Measurements from ENCODE around the gene B4GALT5. TPM values are rescaled to one million over a fixed set of nuclear protein-coding genes. Genes with fewer than 3 reads are reported as not detected.

B4GALT5 gene
- total and polyA plus RNA-seq, 7 experiments from 2014 or later, result 0.14 to 23.1 (median 3.6) TPM

DNA sequence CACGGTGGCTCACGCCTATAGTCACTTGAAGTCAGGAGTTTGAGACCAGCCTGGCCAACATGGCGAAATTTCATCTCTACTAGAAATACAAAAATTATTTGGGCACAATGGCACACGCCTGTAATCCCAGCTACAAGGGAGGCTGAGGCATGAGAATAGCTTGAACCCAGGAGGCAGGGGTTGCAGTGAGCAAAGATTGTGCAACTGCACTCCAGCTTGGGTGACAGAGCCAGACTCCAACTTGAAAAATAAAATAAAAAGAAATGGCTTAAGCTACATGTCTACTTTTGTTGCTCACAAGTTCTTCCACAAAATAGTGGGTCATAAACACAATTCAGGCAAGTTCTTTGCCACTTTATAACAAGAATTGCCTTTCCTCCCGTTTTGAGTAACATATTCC, 27.1 kb upstream of the B4GALT5 start:
- no peaks in the 10 kb centered on the region for H3K9me3 ChIP-seq (ENCODE audit: control insufficient read depth in 2 of 3, low read length in 3 of 3)
- intact Hi-C loops (cut with micrococcal nuclease), result no loop called here
- no peak overlapping the region for H3K4me3 ChIP-seq (ENCODE audit: low read length)
- H3K9me3 Mint-ChIP-seq, result no peaks in the 10 kb centered on the region
- CTCF ChIA-PET, result interaction anchor here (0.7 kb wide), 1 partner anchor 248 kb away, joined by 4 read pairs; no protein-coding TSS in a partner anchor
- peaks cover 5 to 43% (median 6%) of the 10 kb centered on the region in 5 donors for H3K27me3 Mint-ChIP-seq
- H3K4me3 Mint-ChIP-seq, result no peak overlapping the region
- H3K36me3 Mint-ChIP-seq, result no peaks in the 10 kb centered on the region
- no peaks in the 10 kb centered on the region for H3K27me3 ChIP-seq (ENCODE audit: control insufficient read depth in 2 of 2, insufficient read depth in 2 of 2, low read length in 2 of 2)
- DNase-seq (no peak), ATAC-seq (no peak)
- H3K27ac Mint-ChIP-seq, result no peak overlapping the region
- H3K4me1 Mint-ChIP-seq, result no peaks in the 10 kb centered on the region
- no peaks in the 10 kb centered on the region for H3K36me3 ChIP-seq (ENCODE audit: control insufficient read depth in 2 of 3, insufficient read depth in 3 of 3, low read length in 3 of 3)
- H3K27ac ChIP-seq (ENCODE audit: low read depth, low read length), result no peak overlapping the region
- no peaks in the 10 kb centered on the region for H3K4me1 ChIP-seq (ENCODE audit: control insufficient read depth in 2 of 2, insufficient read depth in 2 of 2, low read length in 2 of 2)
- POLR2A ChIA-PET, result no interaction called here

DNA sequence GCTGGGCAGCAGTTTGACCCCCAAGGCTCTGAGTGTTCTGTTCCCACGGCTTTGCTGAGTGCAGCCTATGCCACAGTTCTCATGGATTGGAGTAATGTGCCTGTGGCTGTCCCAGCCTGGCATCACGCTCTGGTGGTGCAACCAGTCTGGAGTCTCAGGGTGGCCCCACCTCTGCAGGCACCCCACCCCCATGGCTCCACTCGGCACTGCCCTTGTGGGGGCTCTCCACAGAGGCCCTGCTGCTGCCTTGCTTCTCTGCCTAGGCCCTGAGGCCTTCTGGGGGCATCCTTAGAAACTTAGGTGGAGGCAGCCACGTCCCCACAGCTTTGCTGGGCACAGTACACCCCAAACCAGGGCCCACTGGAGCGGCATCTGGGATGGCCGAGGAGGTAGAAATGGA, 25.4 kb upstream of the B4GALT5 start:
- Histone ChIP-seq H3K4me3 (ENCODE audit: low read length) (no peak overlapping the region), H3K9me3 (ENCODE audit: control insufficient read depth in 2 of 3, low read length in 3 of 3) (no peaks in the 10 kb centered on the region), H3K27me3 (ENCODE audit: control insufficient read depth in 2 of 2, insufficient read depth in 2 of 2, low read length in 2 of 2) (no peaks in the 10 kb centered on the region), H3K4me1 (ENCODE audit: control insufficient read depth in 2 of 2, insufficient read depth in 2 of 2, low read length in 2 of 2) (no peaks in the 10 kb centered on the region), H3K36me3 (ENCODE audit: control insufficient read depth in 2 of 3, insufficient read depth in 3 of 3, low read length in 3 of 3) (no peaks in the 10 kb centered on the region), H3K27ac (ENCODE audit: low read depth, low read length) (no peak overlapping the region)
- DNase-seq (no peak), ATAC-seq (no peak)
- H3K9me3 Mint-ChIP-seq, result no peaks in the 10 kb centered on the region
- no peaks in the 10 kb centered on the region for H3K36me3 Mint-ChIP-seq
- no peak overlapping the region for H3K4me3 Mint-ChIP-seq
- peaks cover 2 to 46% (median 6%) of the 10 kb centered on the region in 5 donors for H3K27me3 Mint-ChIP-seq
- no peak overlapping the region for H3K27ac Mint-ChIP-seq
- intact Hi-C loops (cut with micrococcal nuclease), result no loop called here
- POLR2A ChIA-PET, result no interaction called here
- H3K4me1 Mint-ChIP-seq, result no peaks in the 10 kb centered on the region
- CTCF ChIA-PET, result no interaction called here

GRCh38 chr20:49737260-49737659, 23.6 kb upstream of the B4GALT5 start:
- H3K9me3 Mint-ChIP-seq, result no peaks in the 10 kb centered on the region
- no peak overlapping the region for H3K27ac ChIP-seq (ENCODE audit: low read depth, low read length)
- no peaks in the 10 kb centered on the region for H3K9me3 ChIP-seq (ENCODE audit: control insufficient read depth in 2 of 3, low read length in 3 of 3)
- ChIA-PET CTCF (no interaction called here), POLR2A (no interaction called here)
- DNase-seq (no peak), ATAC-seq (no peak)
- H3K4me3 Mint-ChIP-seq, result no peak overlapping the region
- H3K4me3 ChIP-seq (ENCODE audit: low read length), result no peak overlapping the region
- no peak overlapping the region for H3K27ac Mint-ChIP-seq
- peaks cover 0 to 50% (median 4%) of the 10 kb centered on the region in 5 donors for H3K27me3 Mint-ChIP-seq
- H3K36me3 ChIP-seq (ENCODE audit: control insufficient read depth in 2 of 3, insufficient read depth in 3 of 3, low read length in 3 of 3), result no peaks in the 10 kb centered on the region
- no peaks in the 10 kb centered on the region for H3K27me3 ChIP-seq (ENCODE audit: control insufficient read depth in 2 of 2, insufficient read depth in 2 of 2, low read length in 2 of 2)
- no peaks in the 10 kb centered on the region for H3K4me1 ChIP-seq (ENCODE audit: control insufficient read depth in 2 of 2, insufficient read depth in 2 of 2, low read length in 2 of 2)
- H3K36me3 Mint-ChIP-seq, result no peaks in the 10 kb centered on the region
- no peaks in the 10 kb centered on the region for H3K4me1 Mint-ChIP-seq
- intact Hi-C loops (cut with micrococcal nuclease), result no loop called here

- Mint-ChIP-seq H3K27ac (no peak overlapping the region), H3K4me1 (peaks cover 5 to 11% (median 10%) of the 10 kb centered on the region in 7 donors), H3K36me3 (no peaks in the 10 kb centered on the region), H3K9me3 (peaks cover 0 to 2% (median 0%) of the 10 kb centered on the region in 11 donors), H3K27me3 (peaks cover 0 to 23% (median 0%) of the 10 kb centered on the region in 5 donors), H3K4me3 (no peak overlapping the region)
- Histone ChIP-seq H3K27ac (ENCODE audit: low read depth, low read length) (no peak overlapping the region), H3K27me3 (ENCODE audit: control insufficient read depth in 2 of 2, insufficient read depth in 2 of 2, low read length in 2 of 2) (no peaks in the 10 kb centered on the region), H3K36me3 (ENCODE audit: control insufficient read depth in 2 of 3, insufficient read depth in 3 of 3, low read length in 3 of 3) (no peaks in the 10 kb centered on the region), H3K4me1 (ENCODE audit: control insufficient read depth in 2 of 2, insufficient read depth in 2 of 2, low read length in 2 of 2) (peaks cover 0 to 6% of the 10 kb centered on the region in 2 donors), H3K4me3 (ENCODE audit: low read length) (no peak overlapping the region), H3K9me3 (ENCODE audit: control insufficient read depth in 2 of 3, low read length in 3 of 3) (no peaks in the 10 kb centered on the region)
- intact Hi-C loops (cut with micrococcal nuclease), result no loop called here
- POLR2A ChIA-PET, result no interaction called here
- ATAC-seq (no peak), DNase-seq (no peak)
- CTCF ChIA-PET, result no interaction called here
Measured at GRCh38 chr20:49729780-49730179, 16.1 kb upstream of the B4GALT5 start.

GRCh38 chr20:49727894-49728885, 14.5 kb upstream of the B4GALT5 start:
- ATAC-seq (no peak), DNase-seq (no peak)
- no peak overlapping the region for H3K4me3 ChIP-seq (ENCODE audit: low read length)
- intact Hi-C loops (cut with micrococcal nuclease), result no loop called here
- Mint-ChIP-seq H3K27me3 (peaks cover 0 to 15% (median 0%) of the 10 kb centered on the region in 5 donors), H3K4me1 (peaks cover 8 to 18% (median 15%) of the 10 kb centered on the region in 7 donors), H3K27ac (no peak overlapping the region), H3K36me3 (no peaks in the 10 kb centered on the region), H3K4me3 (no peak overlapping the region), H3K9me3 (peaks cover 0 to 2% (median 0%) of the 10 kb centered on the region in 11 donors)
- POLR2A ChIA-PET, result no interaction called here
- CTCF ChIA-PET, result interaction anchor here (0.6 kb wide), 1 partner anchor 63 kb away, joined by 3 read pairs; no protein-coding TSS in a partner anchor
- no peaks in the 10 kb centered on the region for H3K36me3 ChIP-seq (ENCODE audit: control insufficient read depth in 2 of 3, insufficient read depth in 3 of 3, low read length in 3 of 3)
- H3K27ac ChIP-seq (ENCODE audit: low read depth, low read length), result no peak overlapping the region
- no peaks in the 10 kb centered on the region for H3K9me3 ChIP-seq (ENCODE audit: control insufficient read depth in 2 of 3, low read length in 3 of 3)
- H3K4me1 ChIP-seq (ENCODE audit: control insufficient read depth in 2 of 2, insufficient read depth in 2 of 2, low read length in 2 of 2), result peaks cover 0 to 6% of the 10 kb centered on the region in 2 donors
- H3K27me3 ChIP-seq (ENCODE audit: control insufficient read depth in 2 of 2, insufficient read depth in 2 of 2, low read length in 2 of 2), result no peaks in the 10 kb centered on the region

- ChIA-PET CTCF (no interaction called here), POLR2A (interaction anchor here (0.6 kb wide), 2 partner anchors 23 to 95 kb away, joined by 3 read pairs; no protein-coding TSS in a partner anchor)
- intact Hi-C loops (cut with micrococcal nuclease), result no loop called here
- H3K9me3 ChIP-seq (ENCODE audit: control insufficient read depth in 2 of 3, low read length in 3 of 3), result no peaks in the 10 kb centered on the region
- Mint-ChIP-seq H3K4me1 (peaks cover 8 to 18% (median 15%) of the 10 kb centered on the region in 7 donors), H3K27me3 (peaks cover 0 to 10% (median 0%) of the 10 kb centered on the region in 5 donors), H3K36me3 (no peaks in the 10 kb centered on the region), H3K27ac (no peak overlapping the region), H3K4me3 (no peak overlapping the region), H3K9me3 (peaks cover 0 to 2% (median 0%) of the 10 kb centered on the region in 11 donors)
- H3K36me3 ChIP-seq (ENCODE audit: control insufficient read depth in 2 of 3, insufficient read depth in 3 of 3, low read length in 3 of 3), result no peaks in the 10 kb centered on the region
- H3K27ac ChIP-seq (ENCODE audit: low read depth, low read length), result no peak overlapping the region
- DNase-seq, result no peak
- no peaks in the 10 kb centered on the region for H3K27me3 ChIP-seq (ENCODE audit: control insufficient read depth in 2 of 2, insufficient read depth in 2 of 2, low read length in 2 of 2)
- H3K4me1 ChIP-seq (ENCODE audit: control insufficient read depth in 2 of 2, insufficient read depth in 2 of 2, low read length in 2 of 2), result peaks cover 0 to 6% of the 10 kb centered on the region in 2 donors
- ATAC-seq, result peak; percentile 14
- H3K4me3 ChIP-seq (ENCODE audit: low read length), result no peak overlapping the region
Measured at GRCh38 chr20:49727478-49727877, 13.8 kb upstream of the B4GALT5 start.
